Neural cell (in vitro differentiated cells): ENCODE measurements around the gene TIGD1. TPM values are rescaled to one million over a fixed set of nuclear protein-coding genes. Genes with fewer than 3 reads are reported as not detected.

ENCODE experiments used
- H2AFZ ChIP-seq: fragments of 200-600, 300-800 bp; sonication (generic), shearing (Covaris generic); 2 replicates; pipeline ENCODE4 v1.6.0; 2014; ENCODE audit warnings: low read depth, mild to moderate bottlenecking, antibody characterized with exemption, low read length, moderate library complexity
- H3F3A ChIP-seq: fragments of 200-600 bp; shearing (Covaris generic); 2 replicates; pipeline ENCODE4 v1.6.1; 2016; ENCODE audit warnings: mild to moderate bottlenecking, moderate library complexity, mixed read lengths, antibody characterized with exemption, low read length; ENCODE audit not compliant: insufficient read depth, poor library complexity, severe bottlenecking
- H3K27ac ChIP-seq: fragments of 200-600, 300-800 bp; sonication (generic), shearing (Covaris generic); 2 replicates; pipeline ENCODE4 v1.5.1; 2014; ENCODE audit warnings: mild to moderate bottlenecking, low read length, moderate library complexity
- H3K27me3 ChIP-seq: fragments of 300-800, 200-600 bp; sonication (generic), shearing (Covaris generic); 2 replicates; pipeline ENCODE4 v1.6.0; 2014; ENCODE audit warnings: mild to moderate bottlenecking, low read depth, low read length, moderate library complexity; ENCODE audit not compliant: insufficient read depth
- H3K36me3 ChIP-seq: fragments of 300-800, 200-600 bp; sonication (generic), shearing (Covaris generic); 2 replicates; pipeline ENCODE4 v1.5.1; 2014; ENCODE audit warnings: mild to moderate bottlenecking, antibody characterized with exemption, low read length, moderate library complexity; ENCODE audit not compliant: insufficient read depth
- H3K4me2 ChIP-seq: fragments of 300-800, 200-600 bp; sonication (generic), shearing (Covaris generic); 2 replicates; pipeline ENCODE4 v1.6.0; 2014; ENCODE audit warnings: mild to moderate bottlenecking, low read length
- H3K4me3 ChIP-seq: fragments of 300-800, 200-600 bp; sonication (generic), shearing (Covaris generic); 2 replicates; pipeline ENCODE4 v1.5.1; 2014; ENCODE audit warnings: mild to moderate bottlenecking, low read length, moderate library complexity
- H3K79me2 ChIP-seq: fragments of 200-600 bp; shearing (Covaris generic); replicated peaks from 2 replicates; pipeline ENCODE4 v1.6.0; 2014; ENCODE audit warnings: mild to moderate bottlenecking, low read length, moderate library complexity; ENCODE audit not compliant: insufficient read depth
- H3K9ac ChIP-seq: fragments of 300-800, 200-600 bp; sonication (generic), shearing (Covaris generic); 2 replicates; pipeline ENCODE4 v1.6.1; 2016; ENCODE audit warnings: mild to moderate bottlenecking, low read length, mixed read lengths
- H3K9me2 ChIP-seq: fragments of 200-600 bp; shearing (Covaris generic); 2 replicates; pipeline ENCODE4 v1.6.1; 2016; ENCODE audit warnings: mild to moderate bottlenecking, low read length, mixed read lengths; ENCODE audit not compliant: insufficient read depth
- H3K9me3 ChIP-seq: fragments of 200-600, 300-800 bp; sonication (generic), shearing (Covaris generic); 2 replicates; pipeline ENCODE4 v1.6.1; 2016; ENCODE audit warnings: mild to moderate bottlenecking, mixed run types, low read length, moderate library complexity, mixed read lengths
- H4K20me1 ChIP-seq: fragments of 200-600 bp; shearing (Covaris generic); 2 replicates; pipeline ENCODE4 v1.6.1; 2016; ENCODE audit warnings: mild to moderate bottlenecking, mixed run types; ENCODE audit not compliant: insufficient read depth
- EP300 ChIP-seq: fragments of 450-650 bp; conservative IDR thresholded peaks from 2 replicates; pipeline ENCODE4 v1.6.1; 2014; ENCODE audit warnings: antibody characterized with exemption, mild to moderate bottlenecking, moderate library complexity; ENCODE audit not compliant: poor library complexity, severe bottlenecking
- EZH2 ChIP-seq: fragments of 200-600, 300-800 bp; shearing (Covaris generic), sonication (generic); IDR thresholded peaks from 2 replicates; pipeline ENCODE4 v1.6.1; 2014; ENCODE audit warnings: antibody characterized with exemption, low read length, borderline replicate concordance, mild to moderate bottlenecking; ENCODE audit not compliant: insufficient read depth, poor library complexity, severe bottlenecking
- MXI1 ChIP-seq: fragments of 450-650 bp; conservative IDR thresholded peaks from 2 replicates; pipeline ENCODE4 v1.6.1; 2014; ENCODE audit warnings: antibody characterized with exemption, mild to moderate bottlenecking; ENCODE audit not compliant: poor library complexity, severe bottlenecking
- POLR2AphosphoS5 ChIP-seq: IDR thresholded peaks from 2 replicates; pipeline ENCODE4 v1.6.1; 2012
- RAD21 ChIP-seq: fragments of 450-650 bp; conservative IDR thresholded peaks from 2 replicates; pipeline ENCODE4 v1.6.1; 2014; ENCODE audit warnings: antibody characterized with exemption, mild to moderate bottlenecking, moderate library complexity
- SMC3 ChIP-seq: fragments of 450-650 bp; conservative IDR thresholded peaks from 2 replicates; pipeline ENCODE4 v1.6.1; 2014; ENCODE audit warnings: antibody characterized with exemption, mild to moderate bottlenecking, moderate library complexity; ENCODE audit not compliant: poor library complexity
- TAF1 ChIP-seq: IDR thresholded peaks from 2 replicates; pipeline ENCODE4 v1.6.1; 2012; ENCODE audit warnings: low read depth
- polyA plus RNA-seq: library from polyadenylated mRNA; depleted of rRNA; stranded (reverse); fragments of >200 nt; gene quantifications from 2 replicates; pipeline ENCODE4 v1.2.3, GENCODE V29; 2014
- TF ChIP-seq, protein P1 (sequence below): fragments of 450-650 bp; IDR thresholded peaks from 2 replicates; pipeline ENCODE4 v1.5.1; 2014; ENCODE audit warnings: antibody characterized with exemption, mild to moderate bottlenecking, moderate library complexity; ENCODE audit not compliant: poor library complexity, severe bottlenecking
- TF ChIP-seq, protein P2 (sequence below): IDR thresholded peaks from 2 replicates; pipeline ENCODE4 v1.6.1; 2012; ENCODE audit warnings: borderline replicate concordance

The TIGD1 gene
- polyA plus RNA-seq, 1 donor from 2014 or later: 29.3 TPM

DNA sequence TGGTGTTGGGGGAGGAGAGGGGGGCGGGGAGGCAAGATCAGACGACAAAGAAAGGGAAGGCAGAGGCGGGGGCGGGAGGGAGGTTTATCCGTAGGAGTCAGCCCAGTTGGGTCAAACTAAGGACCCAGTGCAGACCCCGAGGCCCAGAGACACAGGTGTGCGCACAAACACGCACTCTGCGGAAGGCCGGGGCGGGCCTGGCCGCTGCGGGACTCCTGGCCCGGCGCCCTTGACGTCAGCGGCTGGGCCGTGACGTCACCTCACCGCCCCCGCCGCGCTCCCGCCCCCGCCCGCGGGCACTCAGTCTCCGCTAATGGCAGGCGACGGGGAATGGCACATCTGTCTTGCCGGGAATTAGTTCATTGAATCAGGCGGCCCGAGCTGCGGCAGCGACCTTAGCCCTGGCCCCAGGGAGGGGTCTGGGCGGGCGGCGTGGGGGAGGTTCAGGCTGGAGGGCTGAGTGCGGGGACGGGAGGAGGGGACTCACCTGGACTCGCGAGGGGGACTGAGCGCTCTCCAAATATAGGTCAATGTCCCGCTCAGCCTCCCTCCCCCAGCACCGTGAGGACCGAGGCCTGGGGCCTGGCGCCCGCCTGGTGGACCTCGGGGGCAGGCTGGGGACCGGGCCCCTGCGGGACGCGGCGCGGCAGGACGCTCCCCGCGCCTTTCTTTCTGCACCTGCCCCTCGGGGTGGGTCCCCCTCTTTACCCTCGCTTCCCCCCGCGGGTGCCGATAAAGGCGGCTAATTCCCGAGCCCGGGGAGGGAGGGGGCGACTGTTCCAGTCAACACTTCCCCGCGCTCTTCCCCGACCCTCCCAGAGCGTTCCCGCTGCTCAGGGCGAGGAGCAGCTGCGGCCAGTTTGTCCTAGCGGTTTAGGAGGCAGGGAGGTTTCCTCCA, 47.2 kb downstream of the TIGD1 start:
- Histone ChIP-seq H3K9me2 (no peaks in the 10 kb centered on the region), H3K4me2 (no peak overlapping the region), H2AFZ (no peak overlapping the region), H3K4me3 (peak overlapping the region; percentile 64), H3K27ac (peak overlapping the region; percentile 88), H3K79me2 (no peaks in the 10 kb centered on the region), H4K20me1 (no peaks in the 10 kb centered on the region), H3K36me3 (no peaks in the 10 kb centered on the region), H3K27me3 (peaks cover 10% of the 10 kb centered on the region), H3F3A (peaks cover 5% of the 10 kb centered on the region), H3K9ac (peak overlapping the region; percentile 73), H3K9me3 (no peaks in the 10 kb centered on the region)
- TF ChIP-seq EZH2 (no peak), MXI1 (peak; percentile 8), RAD21 (no peak), TAF1 (no peak), SMC3 (no peak), POLR2AphosphoS5 (peak; percentile 56), EP300 (no peak)
- TF ChIP-seq, protein P1, sequence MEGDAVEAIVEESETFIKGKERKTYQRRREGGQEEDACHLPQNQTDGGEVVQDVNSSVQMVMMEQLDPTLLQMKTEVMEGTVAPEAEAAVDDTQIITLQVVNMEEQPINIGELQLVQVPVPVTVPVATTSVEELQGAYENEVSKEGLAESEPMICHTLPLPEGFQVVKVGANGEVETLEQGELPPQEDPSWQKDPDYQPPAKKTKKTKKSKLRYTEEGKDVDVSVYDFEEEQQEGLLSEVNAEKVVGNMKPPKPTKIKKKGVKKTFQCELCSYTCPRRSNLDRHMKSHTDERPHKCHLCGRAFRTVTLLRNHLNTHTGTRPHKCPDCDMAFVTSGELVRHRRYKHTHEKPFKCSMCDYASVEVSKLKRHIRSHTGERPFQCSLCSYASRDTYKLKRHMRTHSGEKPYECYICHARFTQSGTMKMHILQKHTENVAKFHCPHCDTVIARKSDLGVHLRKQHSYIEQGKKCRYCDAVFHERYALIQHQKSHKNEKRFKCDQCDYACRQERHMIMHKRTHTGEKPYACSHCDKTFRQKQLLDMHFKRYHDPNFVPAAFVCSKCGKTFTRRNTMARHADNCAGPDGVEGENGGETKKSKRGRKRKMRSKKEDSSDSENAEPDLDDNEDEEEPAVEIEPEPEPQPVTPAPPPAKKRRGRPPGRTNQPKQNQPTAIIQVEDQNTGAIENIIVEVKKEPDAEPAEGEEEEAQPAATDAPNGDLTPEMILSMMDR: no peak
- TF ChIP-seq, protein P2, sequence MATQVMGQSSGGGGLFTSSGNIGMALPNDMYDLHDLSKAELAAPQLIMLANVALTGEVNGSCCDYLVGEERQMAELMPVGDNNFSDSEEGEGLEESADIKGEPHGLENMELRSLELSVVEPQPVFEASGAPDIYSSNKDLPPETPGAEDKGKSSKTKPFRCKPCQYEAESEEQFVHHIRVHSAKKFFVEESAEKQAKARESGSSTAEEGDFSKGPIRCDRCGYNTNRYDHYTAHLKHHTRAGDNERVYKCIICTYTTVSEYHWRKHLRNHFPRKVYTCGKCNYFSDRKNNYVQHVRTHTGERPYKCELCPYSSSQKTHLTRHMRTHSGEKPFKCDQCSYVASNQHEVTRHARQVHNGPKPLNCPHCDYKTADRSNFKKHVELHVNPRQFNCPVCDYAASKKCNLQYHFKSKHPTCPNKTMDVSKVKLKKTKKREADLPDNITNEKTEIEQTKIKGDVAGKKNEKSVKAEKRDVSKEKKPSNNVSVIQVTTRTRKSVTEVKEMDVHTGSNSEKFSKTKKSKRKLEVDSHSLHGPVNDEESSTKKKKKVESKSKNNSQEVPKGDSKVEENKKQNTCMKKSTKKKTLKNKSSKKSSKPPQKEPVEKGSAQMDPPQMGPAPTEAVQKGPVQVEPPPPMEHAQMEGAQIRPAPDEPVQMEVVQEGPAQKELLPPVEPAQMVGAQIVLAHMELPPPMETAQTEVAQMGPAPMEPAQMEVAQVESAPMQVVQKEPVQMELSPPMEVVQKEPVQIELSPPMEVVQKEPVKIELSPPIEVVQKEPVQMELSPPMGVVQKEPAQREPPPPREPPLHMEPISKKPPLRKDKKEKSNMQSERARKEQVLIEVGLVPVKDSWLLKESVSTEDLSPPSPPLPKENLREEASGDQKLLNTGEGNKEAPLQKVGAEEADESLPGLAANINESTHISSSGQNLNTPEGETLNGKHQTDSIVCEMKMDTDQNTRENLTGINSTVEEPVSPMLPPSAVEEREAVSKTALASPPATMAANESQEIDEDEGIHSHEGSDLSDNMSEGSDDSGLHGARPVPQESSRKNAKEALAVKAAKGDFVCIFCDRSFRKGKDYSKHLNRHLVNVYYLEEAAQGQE: peak; percentile 22

DNA sequence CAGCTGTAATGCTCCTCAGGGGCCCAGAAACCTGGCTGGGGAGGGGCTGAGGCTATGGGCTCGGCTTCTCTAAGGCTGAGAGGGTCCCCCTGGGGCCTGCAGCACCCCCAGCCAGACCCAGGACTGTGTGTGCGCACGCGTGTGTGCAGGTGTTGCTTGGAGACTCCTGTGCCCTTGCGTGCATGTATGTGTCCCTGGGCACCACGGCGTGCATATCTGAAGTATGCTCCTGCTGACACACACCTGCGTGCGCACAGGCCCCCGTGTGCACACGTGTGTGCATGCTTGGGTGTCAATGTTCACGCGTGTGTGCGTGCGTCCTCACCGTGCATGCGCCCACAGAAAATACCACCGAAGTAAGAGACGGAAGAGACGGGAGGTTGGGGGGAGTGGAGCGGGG, 47.8 kb downstream of the TIGD1 start:
- no peaks in the 10 kb centered on the region for H3K36me3 ChIP-seq
- peak overlapping the region; percentile 40 for H2AFZ ChIP-seq
- peak overlapping the region; percentile 73 for H3K9ac ChIP-seq
- peak overlapping the region; percentile 64 for H3K4me3 ChIP-seq
- H3K27ac ChIP-seq: peak overlapping the region; percentile 88
- H3K27me3 ChIP-seq: peaks cover 10% of the 10 kb centered on the region
- H3K4me2 ChIP-seq: peak overlapping the region; percentile 62
- H3K9me3 ChIP-seq: no peaks in the 10 kb centered on the region
- H3K9me2 ChIP-seq: no peaks in the 10 kb centered on the region
- peaks cover 5% of the 10 kb centered on the region for H3F3A ChIP-seq
- TF ChIP-seq MXI1: peak; percentile 27
- no peak for TF ChIP-seq EP300
- TF ChIP-seq, protein P1: no peak
- TF ChIP-seq, protein P2: peak; percentile 47
- TF ChIP-seq POLR2AphosphoS5: no peak
- no peak for TF ChIP-seq SMC3
- TF ChIP-seq TAF1: no peak
- no peaks in the 10 kb centered on the region for H3K79me2 ChIP-seq
- no peaks in the 10 kb centered on the region for H4K20me1 ChIP-seq
